Measurements from ENCODE around the gene CCN2.
"Not testable (repeated sequence)": the region's sequence is repeated elsewhere in the genome, so short reads cannot be mapped to it uniquely, and the experiment has no call there.

The CCN2 gene

GRCh38 chr6:131916847-131917246 is 34.3 kb downstream of the CCN2 start:
- Histone ChIP-seq H3K27me3 (no peaks in the 10 kb centered on the region), H3K4me3 (no peak overlapping the region), H3K36me3 (no peaks in the 10 kb centered on the region), H3K27ac (no peak overlapping the region), H3K4me1 (no peaks in the 10 kb centered on the region), H3K9me3 (no peaks in the 10 kb centered on the region)
- DNase-seq: no peak
- no peak for TF ChIP-seq CTCF (IDR thresholded peaks at IDR 0.05)
- intact Hi-C loops (cut with DNase I; ENCODE audit: low total_unique reads): no loop called here

GRCh38 chr6:131916091-131916796 is 34.9 kb downstream of the CCN2 start:
- H3K27me3 ChIP-seq; H3K4me1 ChIP-seq; H3K9me3 ChIP-seq; H3K27ac ChIP-seq; H3K36me3 ChIP-seq; H3K4me3 ChIP-seq; intact Hi-C loops (cut with DNase I; ENCODE audit: low total_unique reads); DNase-seq: not testable (repeated sequence)

DNA sequence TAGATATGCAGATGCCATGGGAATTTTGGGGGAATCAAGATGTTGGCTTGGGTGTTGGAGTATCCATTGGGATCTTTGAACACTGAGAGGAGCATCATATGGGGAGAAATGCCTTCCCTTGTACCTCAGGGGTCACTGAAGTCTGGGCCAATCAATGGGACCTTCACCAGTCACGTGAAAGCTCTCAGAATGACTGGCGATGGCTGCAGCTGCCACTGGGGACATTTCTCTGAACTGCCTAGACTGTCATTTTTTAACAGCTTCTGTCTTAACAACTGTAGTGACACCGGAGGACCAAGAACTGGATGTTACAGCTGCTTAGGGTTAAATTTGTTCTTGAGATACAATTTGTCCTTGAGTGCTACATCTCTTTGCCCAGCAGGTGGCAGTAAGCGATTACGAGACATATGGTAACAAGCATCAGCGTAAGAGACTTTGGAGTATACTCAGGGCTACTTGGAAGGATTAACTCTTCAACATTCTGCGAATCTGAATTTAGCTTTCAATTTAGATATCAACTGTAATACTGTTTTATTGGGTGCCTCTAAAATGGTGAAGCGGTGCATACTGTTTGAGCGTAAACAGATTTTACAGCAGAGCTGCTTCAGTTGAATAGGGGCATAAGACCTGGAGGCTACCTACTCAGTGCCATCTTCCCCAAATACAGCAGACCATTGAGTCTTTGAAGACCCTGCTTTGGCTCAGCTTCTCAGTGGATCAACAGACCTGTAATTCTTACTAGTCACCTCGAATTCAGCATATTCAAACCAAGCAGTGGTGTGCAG is 36.0 kb downstream of the CCN2 start:
- H3K36me3 ChIP-seq: no peaks in the 10 kb centered on the region
- no peaks in the 10 kb centered on the region for H3K27me3 ChIP-seq
- no peaks in the 10 kb centered on the region for H3K9me3 ChIP-seq
- TF ChIP-seq CTCF (IDR thresholded peaks at IDR 0.05): peak; percentile 66 to 86
- DNase-seq: peak; percentile 70 to 81
- intact Hi-C loops (cut with DNase I; ENCODE audit: low total_unique reads): no loop called here
- no peak overlapping the region for H3K27ac ChIP-seq
- H3K4me1 ChIP-seq: no peaks in the 10 kb centered on the region
- no peak overlapping the region for H3K4me3 ChIP-seq

DNA sequence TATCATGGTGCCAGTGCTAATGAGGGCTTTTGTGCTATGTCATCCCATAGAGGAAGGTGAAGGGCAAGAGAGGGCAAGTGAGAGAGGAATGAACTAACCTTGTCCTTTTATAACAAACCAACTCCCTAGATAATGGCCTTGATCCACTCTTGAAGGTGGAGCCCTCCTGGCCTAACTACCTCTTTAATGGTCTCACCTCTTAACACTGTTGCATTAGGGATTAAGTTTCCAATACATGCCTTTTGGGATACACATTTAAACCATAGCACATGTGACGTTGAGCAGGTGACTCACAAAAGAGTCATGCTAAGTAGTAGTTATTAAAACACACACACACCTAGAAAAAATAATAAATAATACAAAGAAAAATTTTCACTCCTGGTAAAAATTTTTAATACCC is 36.9 kb downstream of the CCN2 start:
- H3K4me3 ChIP-seq: no peak overlapping the region
- no peak for DNase-seq
- no peaks in the 10 kb centered on the region for H3K9me3 ChIP-seq
- no peak for TF ChIP-seq CTCF (IDR thresholded peaks at IDR 0.05)
- H3K4me1 ChIP-seq: no peaks in the 10 kb centered on the region
- H3K27ac ChIP-seq: no peak overlapping the region
- no peaks in the 10 kb centered on the region for H3K36me3 ChIP-seq
- intact Hi-C loops (cut with DNase I; ENCODE audit: low total_unique reads): no loop called here
- no peaks in the 10 kb centered on the region for H3K27me3 ChIP-seq

DNA sequence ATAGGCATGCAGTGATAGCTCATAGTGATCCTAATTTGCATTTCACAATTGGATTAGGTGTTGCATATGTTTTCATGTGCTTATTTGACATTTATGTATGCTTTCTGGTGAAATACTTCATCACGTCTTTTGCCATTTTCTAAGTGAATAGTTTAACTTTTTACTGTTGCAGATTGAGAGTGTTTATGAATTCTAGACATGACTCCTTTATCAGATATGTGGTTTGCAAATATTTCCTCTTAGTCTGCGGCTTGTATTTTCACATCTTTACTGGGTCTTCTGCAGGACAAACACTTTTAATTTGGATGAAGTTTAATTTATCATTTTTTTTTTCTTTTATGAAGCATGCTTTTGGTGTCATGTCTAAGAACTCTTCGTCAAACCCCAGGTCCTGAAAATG is 39.2 kb downstream of the CCN2 start:
- intact Hi-C loops (cut with DNase I; ENCODE audit: low total_unique reads): no loop called here

More for the DNA sequence above, 39.2 kb downstream of the CCN2 start:
- H3K36me3 ChIP-seq: no peaks in the 10 kb centered on the region
- no peak for DNase-seq
- no peak for TF ChIP-seq CTCF (IDR thresholded peaks at IDR 0.05)
- H3K27ac ChIP-seq: no peak overlapping the region
- no peaks in the 10 kb centered on the region for H3K9me3 ChIP-seq
- no peaks in the 10 kb centered on the region for H3K27me3 ChIP-seq
- no peak overlapping the region for H3K4me3 ChIP-seq
- H3K4me1 ChIP-seq: no peaks in the 10 kb centered on the region
